KMS-11 (cell line): ENCODE data around the gene SUGCT.

Experiments used
- H2AFZ ChIP-seq: fragments of 200-600 bp; sonication (generic); 2 replicates; pipeline ENCODE4 v1.6.1; 2016; ENCODE audit warnings: antibody characterized with exemption, mixed run types, low read depth
- H3K27ac ChIP-seq: fragments of 200-600 bp; sonication (generic); 2 replicates; pipeline ENCODE4 v1.6.1; 2016; ENCODE audit warnings: mild to moderate bottlenecking, mixed run types
- H3K27me3 ChIP-seq: fragments of 200-600 bp; sonication (generic); 2 replicates; pipeline ENCODE4 v1.6.1; 2017; ENCODE audit warnings: mild to moderate bottlenecking, low read depth, mixed run types, moderate library complexity; ENCODE audit not compliant: insufficient read depth
- H3K36me3 ChIP-seq: fragments of 200-600 bp; sonication (generic); 2 replicates; pipeline ENCODE4 v1.6.1; 2017; ENCODE audit warnings: mild to moderate bottlenecking, mixed run types; ENCODE audit not compliant: insufficient read depth
- H3K4me1 ChIP-seq: fragments of 200-600 bp; sonication (generic); 2 replicates; pipeline ENCODE4 v1.6.1; 2016; ENCODE audit warnings: mild to moderate bottlenecking, low read depth, mixed run types; ENCODE audit not compliant: poor library complexity, severe bottlenecking
- H3K4me2 ChIP-seq: fragments of 200-600 bp; sonication (generic); 2 replicates; pipeline ENCODE4 v1.7.0; 2016; ENCODE audit warnings: mild to moderate bottlenecking, mixed run types
- H3K4me3 ChIP-seq: fragments of 200-600 bp; sonication (generic); IDR thresholded peaks from 2 replicates; pipeline ENCODE4 v1.6.1; 2017; ENCODE audit warnings: low read depth, low read length, mixed read lengths; ENCODE audit not compliant: insufficient read depth
- H3K79me2 ChIP-seq: fragments of 200-600 bp; sonication (generic); 2 replicates; pipeline ENCODE4 v1.6.1; 2016; ENCODE audit warnings: low read depth, mixed run types; ENCODE audit not compliant: insufficient read depth
- H3K9ac ChIP-seq: fragments of 200-600 bp; sonication (generic); 2 replicates; pipeline ENCODE4 v1.6.1; 2016; ENCODE audit warnings: mild to moderate bottlenecking, mixed run types
- H4K20me1 ChIP-seq: fragments of 200-600 bp; sonication (generic); 2 replicates; pipeline ENCODE4 v1.6.1; 2016; ENCODE audit warnings: mild to moderate bottlenecking, mixed run types; ENCODE audit not compliant: insufficient read depth
- CTCF ChIP-seq: fragments of 200-600 bp; sonication (generic); conservative IDR thresholded peaks from 2 replicates; pipeline ENCODE4 v1.6.1; 2017; ENCODE audit warnings: low read depth, mild to moderate bottlenecking, antibody characterized with exemption, low read length, moderate library complexity, mixed read lengths

The SUGCT gene

GRCh38 chr7:40716052-40716451 lies 581.2 kb downstream of the SUGCT start:
- Histone ChIP-seq H3K79me2 (no peaks in the 10 kb centered on the region), H4K20me1 (no peaks in the 10 kb centered on the region), H3K36me3 (no peaks in the 10 kb centered on the region), H3K9ac (no peak overlapping the region), H3K27me3 (no peaks in the 10 kb centered on the region), H3K4me3 (no peak overlapping the region), H2AFZ (no peak overlapping the region), H3K4me2 (no peak overlapping the region), H3K27ac (no peak overlapping the region), H3K4me1 (no peaks in the 10 kb centered on the region)
- TF ChIP-seq CTCF, result no peak

- no peaks in the 10 kb centered on the region for H3K4me1 ChIP-seq
- H3K79me2 ChIP-seq, result no peaks in the 10 kb centered on the region
- H3K36me3 ChIP-seq, result no peaks in the 10 kb centered on the region
- no peaks in the 10 kb centered on the region for H4K20me1 ChIP-seq
- no peak overlapping the region for H3K4me3 ChIP-seq
- no peak overlapping the region for H3K9ac ChIP-seq
- TF ChIP-seq CTCF, result no peak
- no peaks in the 10 kb centered on the region for H3K27me3 ChIP-seq
- no peak overlapping the region for H2AFZ ChIP-seq
- no peak overlapping the region for H3K27ac ChIP-seq
- H3K4me2 ChIP-seq, result no peak overlapping the region
These were observed 582.4 kb downstream of the SUGCT start for GRCh38 chr7:40717242-40717641.

- H3K27ac ChIP-seq, result no peak overlapping the region
- no peaks in the 10 kb centered on the region for H3K4me1 ChIP-seq
- no peaks in the 10 kb centered on the region for H3K36me3 ChIP-seq
- no peak overlapping the region for H3K4me2 ChIP-seq
- H3K27me3 ChIP-seq, result no peaks in the 10 kb centered on the region
- no peak overlapping the region for H2AFZ ChIP-seq
- TF ChIP-seq CTCF, result no peak
- no peak overlapping the region for H3K9ac ChIP-seq
- no peaks in the 10 kb centered on the region for H4K20me1 ChIP-seq
- H3K4me3 ChIP-seq, result no peak overlapping the region
- H3K79me2 ChIP-seq, result no peaks in the 10 kb centered on the region
These were observed 585.6 kb downstream of the SUGCT start for GRCh38 chr7:40720416-40720815.

GRCh38 chr7:40721342-40721949 lies 586.6 kb downstream of the SUGCT start:
- Histone ChIP-seq H2AFZ (no peak overlapping the region), H3K9ac (no peak overlapping the region), H3K4me3 (no peak overlapping the region), H3K79me2 (no peaks in the 10 kb centered on the region), H3K4me1 (no peaks in the 10 kb centered on the region), H3K4me2 (no peak overlapping the region), H4K20me1 (no peaks in the 10 kb centered on the region), H3K36me3 (no peaks in the 10 kb centered on the region), H3K27me3 (no peaks in the 10 kb centered on the region), H3K27ac (no peak overlapping the region)
- TF ChIP-seq CTCF, result no peak
